UCSD-AML1 (cell line): Measurements from ENCODE around the gene ZC3H14.

Experiments used
- DNase-seq: peaks from one replicate; lab custom pipeline; 2025; ENCODE audit not compliant: unreplicated experiment; lab: John Stamatoyannopoulos, UW

ZC3H14 gene

GRCh38 chr14:88605594-88605993, 42.8 kb downstream of the ZC3H14 start:
- no peak for DNase-seq

GRCh38 chr14:88607829-88608228, 45.0 kb downstream of the ZC3H14 start:
- no peak for DNase-seq

GRCh38 chr14:88611878-88612277, 49.0 kb downstream of the ZC3H14 start:
- DNase-seq: no peak

- DNase-seq: no peak
Observed at GRCh38 chr14:88612981-88613380, 50.1 kb downstream of the ZC3H14 start.

GRCh38 chr14:88613552-88614010, 50.7 kb downstream of the ZC3H14 start:
- no peak for DNase-seq

- no peak for DNase-seq
Observed at GRCh38 chr14:88614218-88614907, 51.5 kb downstream of the ZC3H14 start.

- DNase-seq: no peak
Observed at GRCh38 chr14:88616697-88617096, 53.9 kb downstream of the ZC3H14 start.

- DNase-seq: no peak
Observed at GRCh38 chr14:88617479-88617878, 54.6 kb downstream of the ZC3H14 start.

- no peak for DNase-seq
Observed at GRCh38 chr14:88618476-88618875, 55.6 kb downstream of the ZC3H14 start.

GRCh38 chr14:88621100-88621499, 58.3 kb downstream of the ZC3H14 start:
- no peak for DNase-seq

GRCh38 chr14:88625671-88626070, 62.8 kb downstream of the ZC3H14 start:
- DNase-seq: no peak

GRCh38 chr14:88628033-88628432, 65.2 kb downstream of the ZC3H14 start:
- no peak for DNase-seq

GRCh38 chr14:88628462-88628861, 65.6 kb downstream of the ZC3H14 start:
- DNase-seq: no peak

GRCh38 chr14:88630565-88630964, 67.7 kb downstream of the ZC3H14 start:
- DNase-seq: no peak

GRCh38 chr14:88631091-88631490, 68.3 kb downstream of the ZC3H14 start:
- no peak for DNase-seq

GRCh38 chr14:88632512-88632911, 69.7 kb downstream of the ZC3H14 start:
- no peak for DNase-seq

- no peak for DNase-seq
Observed at GRCh38 chr14:88639221-88639620, 76.4 kb downstream of the ZC3H14 start.

GRCh38 chr14:88660056-88660455, 97.2 kb downstream of the ZC3H14 start:
- no peak for DNase-seq

- DNase-seq: peak; percentile 19
Observed at GRCh38 chr14:88667555-88668273, 104.9 kb downstream of the ZC3H14 start.

- no peak for DNase-seq
Observed at GRCh38 chr14:88668448-88669116, 105.7 kb downstream of the ZC3H14 start.

GRCh38 chr14:88669346-88669745, 106.5 kb downstream of the ZC3H14 start:
- no peak for DNase-seq
